Right lobe of liver (tissue), 6 donors: ENCODE data around the gene HTR4. TPM values are rescaled to one million over a fixed set of nuclear protein-coding genes. Genes with fewer than 3 reads are reported as not detected.

Experiments
- ATAC-seq, 4 donors: fragments of 200-7000 bp; cut with Tn5 transposase; one replicate each; pipeline ENCODE4 v1.9.1; 2020; ENCODE audit warnings: mild to moderate bottlenecking in 4 of 4, moderate library complexity in 4 of 4
- DNase-seq, 3 donors: peaks; one replicate each; pipeline ENCODE4 v3.0.0-alpha.2; 2020
- H3K27ac ChIP-seq, 3 donors: fragments of 200-600 bp; one replicate each; pipeline ENCODE4 v1.8.0; 2022
- H3K27me3 ChIP-seq, 2 donors: fragments of 200-600 bp; one replicate each; pipeline ENCODE4 v1.8.0; 2022
- H3K36me3 ChIP-seq, 4 donors: fragments of 200-600 bp; sonication (generic) in 1 of 4; one replicate each; pipeline versions ENCODE4 v1.5.1 to v1.8.0; 2017 to 2022; ENCODE audit warnings: control low read depth in 1 of 4
- H3K4me1 ChIP-seq, 4 donors: fragments of 200-600 bp; sonication (generic) in 1 of 4; one replicate each; pipeline versions ENCODE4 v1.5.1 to v1.8.0; 2017 to 2022; ENCODE audit warnings: control low read depth in 1 of 4
- H3K4me3 ChIP-seq, 3 donors: fragments of 200-600 bp; one replicate each; pipeline ENCODE4 v1.8.0; 2022
- H3K9me3 ChIP-seq, 4 donors: fragments of 200-600 bp; sonication (generic) in 1 of 4; one replicate each; pipeline versions ENCODE4 v1.5.1 to v1.8.0; 2017 to 2022; ENCODE audit warnings: control low read depth in 1 of 4
- POLR2A ChIP-seq: fragments of 450-650 bp; IDR thresholded peaks from one replicate; pipeline ENCODE4 v1.6.1; 2017; ENCODE audit warnings: antibody characterized with exemption, mild to moderate bottlenecking
- WGBS: methylation state at CpG from one replicate; pipeline ENCODE4 v1.1.6; 2018; ENCODE audit warnings: low coverage, low lambda C conversion rate; ENCODE audit not compliant: insufficient coverage; ENCODE audit errors: missing lambda C conversion rate; 5-methylcytosine and 5-hydroxymethylcytosine counted together
- intact Hi-C, 2 donors: fragments of 100-400 bp; cut with DNase I; formaldehyde crosslinking; loops; one replicate each; pipeline versions ENCODE4 v1.11.2 to v1.14.1; 2022
- total RNA-seq, 6 experiments: library from RNA; depleted of rRNA in 2 of 6; stranded (reverse); fragments of >200 nt in 2 of 6; fragmentation: NEBNext Ultra II Directional in 3 of 6; extraction: Animal tissue kit (Norgen Biotek cat#: 25700) in 3 of 6; gene quantifications; one replicate each; pipeline versions ENCODE4 v1.1.0 to v1.2.4, GENCODE V29; 2016 to 2023
- TF ChIP-seq, protein P1 (sequence below), 4 donors: fragments of 200-600 bp in 3 of 4; fragments of 450-650 bp in 1 of 4; IDR thresholded peaks; one replicate each; pipeline versions ENCODE4 v1.5.1 to v1.8.0; 2016 to 2022; ENCODE audit warnings: antibody characterized with exemption in 4 of 4, mild to moderate bottlenecking in 2 of 4
- donor health status: DM: no; HTN: yes; CAD: no.
- donor health status: DM: no; HTN: no; CAD: no.
- donor health status: DM: no; HTN: no; CAD: no.
- donor health status: DM: no; HTN: yes; CAD: no.
- donor health status: DM: no; HTN: yes; CAD: no.

Gene HTR4
- total RNA-seq, 6 experiments from 2014 or later, result 0.12 to 0.23 (median 0.13) TPM; not detected in 3

DNA sequence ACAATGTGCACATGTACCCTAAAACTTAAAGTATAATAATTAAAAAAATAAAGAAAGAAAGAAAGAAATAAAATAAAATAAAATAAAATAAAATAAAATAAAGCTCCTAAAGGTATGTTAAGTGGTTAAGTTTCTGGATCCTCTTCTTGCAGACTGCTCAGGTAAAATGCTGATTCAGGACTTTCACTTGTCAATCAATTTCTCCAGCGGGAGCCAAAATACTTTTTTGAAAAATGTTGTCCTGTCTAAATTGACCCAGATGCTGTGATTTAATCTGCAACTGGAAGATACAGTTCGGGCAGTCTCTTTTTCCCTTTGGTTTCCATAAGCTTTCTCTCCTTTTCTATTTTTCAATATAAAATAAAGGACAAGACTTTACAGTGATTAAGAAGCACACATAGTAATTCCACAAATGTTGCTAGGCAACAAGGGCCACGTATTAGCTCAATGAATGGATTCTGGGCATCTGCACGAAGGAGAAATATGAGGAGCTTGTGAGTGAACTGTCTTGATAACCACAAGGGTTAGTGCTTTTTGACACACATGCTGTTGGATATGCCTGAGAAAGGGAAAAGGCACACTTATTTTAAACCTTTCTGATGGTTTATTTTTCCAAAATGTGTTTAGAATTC lies 38.6 kb downstream of the HTR4 start:
- WGBS, result 51% methylated on average over 4 of the region's 4 CpGs
- Histone ChIP-seq H3K27ac (no peak overlapping the region), H3K4me3 (no peak overlapping the region), H3K9me3 (no peaks in the 10 kb centered on the region), H3K4me1 (no peaks in the 10 kb centered on the region), H3K36me3 (no peaks in the 10 kb centered on the region), H3K27me3 (no peaks in the 10 kb centered on the region)
- intact Hi-C loops, result no loop called here
- no peak for DNase-seq
- TF ChIP-seq, protein P1, sequence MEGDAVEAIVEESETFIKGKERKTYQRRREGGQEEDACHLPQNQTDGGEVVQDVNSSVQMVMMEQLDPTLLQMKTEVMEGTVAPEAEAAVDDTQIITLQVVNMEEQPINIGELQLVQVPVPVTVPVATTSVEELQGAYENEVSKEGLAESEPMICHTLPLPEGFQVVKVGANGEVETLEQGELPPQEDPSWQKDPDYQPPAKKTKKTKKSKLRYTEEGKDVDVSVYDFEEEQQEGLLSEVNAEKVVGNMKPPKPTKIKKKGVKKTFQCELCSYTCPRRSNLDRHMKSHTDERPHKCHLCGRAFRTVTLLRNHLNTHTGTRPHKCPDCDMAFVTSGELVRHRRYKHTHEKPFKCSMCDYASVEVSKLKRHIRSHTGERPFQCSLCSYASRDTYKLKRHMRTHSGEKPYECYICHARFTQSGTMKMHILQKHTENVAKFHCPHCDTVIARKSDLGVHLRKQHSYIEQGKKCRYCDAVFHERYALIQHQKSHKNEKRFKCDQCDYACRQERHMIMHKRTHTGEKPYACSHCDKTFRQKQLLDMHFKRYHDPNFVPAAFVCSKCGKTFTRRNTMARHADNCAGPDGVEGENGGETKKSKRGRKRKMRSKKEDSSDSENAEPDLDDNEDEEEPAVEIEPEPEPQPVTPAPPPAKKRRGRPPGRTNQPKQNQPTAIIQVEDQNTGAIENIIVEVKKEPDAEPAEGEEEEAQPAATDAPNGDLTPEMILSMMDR (IDR thresholded peaks at IDR 0.05), result no peak
- TF ChIP-seq POLR2A, result no peak
- no peak for ATAC-seq

DNA sequence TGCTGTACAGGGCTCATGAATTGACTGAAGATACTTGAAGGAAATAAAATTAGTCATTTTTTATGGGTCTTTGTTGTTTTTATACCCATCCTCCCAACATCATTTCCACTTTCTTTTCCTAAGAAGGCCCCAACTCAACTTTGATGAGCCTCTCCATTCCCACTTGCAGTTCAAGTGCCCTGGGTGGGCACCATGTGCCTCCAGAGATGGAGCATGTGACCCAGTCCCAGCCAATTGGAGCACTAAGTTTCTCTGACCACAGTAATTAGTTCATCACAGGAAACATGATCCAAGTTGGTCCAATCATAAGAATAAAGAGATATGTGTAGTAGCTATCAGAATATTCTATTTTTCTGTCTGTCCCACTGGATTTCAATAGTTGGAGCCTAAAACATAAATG lies 46.9 kb downstream of the HTR4 start:
- intact Hi-C loops, result no loop called here
- no peak for ATAC-seq

DNA sequence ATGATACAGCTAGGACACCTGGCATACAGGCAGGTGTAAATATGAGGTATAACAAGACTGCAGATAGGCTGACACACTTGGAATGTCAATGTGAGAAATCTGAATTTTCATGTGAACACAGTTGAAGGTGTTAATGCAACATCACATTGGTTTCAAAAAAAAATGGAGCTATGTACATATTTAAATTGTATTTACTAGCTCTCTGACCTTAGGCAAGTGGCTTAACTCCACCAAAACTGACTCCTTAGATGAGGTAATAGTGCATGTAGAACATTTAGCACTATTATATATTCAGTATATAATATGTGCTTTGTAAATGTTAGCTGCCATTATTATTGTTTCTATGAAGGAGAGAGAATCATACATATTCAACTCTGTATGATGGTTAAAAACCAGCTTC lies 48.0 kb downstream of the HTR4 start:
- Histone ChIP-seq H3K4me1 (no peaks in the 10 kb centered on the region), H3K27ac (no peak overlapping the region), H3K9me3 (no peaks in the 10 kb centered on the region), H3K4me3 (no peak overlapping the region), H3K36me3 (no peaks in the 10 kb centered on the region), H3K27me3 (no peaks in the 10 kb centered on the region)
- intact Hi-C loops, result no loop called here
- ATAC-seq (no peak), DNase-seq (no peak)
- TF ChIP-seq POLR2A, result no peak
- TF ChIP-seq, protein P1 (IDR thresholded peaks at IDR 0.05), result no peak

More for the DNA sequence above, 46.9 kb downstream of the HTR4 start:
- Histone ChIP-seq H3K9me3 (no peaks in the 10 kb centered on the region), H3K4me1 (no peaks in the 10 kb centered on the region), H3K36me3 (no peaks in the 10 kb centered on the region), H3K27me3 (no peaks in the 10 kb centered on the region), H3K27ac (no peak overlapping the region), H3K4me3 (no peak overlapping the region)
- TF ChIP-seq, protein P1 (IDR thresholded peaks at IDR 0.05), result no peak
- TF ChIP-seq POLR2A, result no peak
- DNase-seq, result no peak

DNA sequence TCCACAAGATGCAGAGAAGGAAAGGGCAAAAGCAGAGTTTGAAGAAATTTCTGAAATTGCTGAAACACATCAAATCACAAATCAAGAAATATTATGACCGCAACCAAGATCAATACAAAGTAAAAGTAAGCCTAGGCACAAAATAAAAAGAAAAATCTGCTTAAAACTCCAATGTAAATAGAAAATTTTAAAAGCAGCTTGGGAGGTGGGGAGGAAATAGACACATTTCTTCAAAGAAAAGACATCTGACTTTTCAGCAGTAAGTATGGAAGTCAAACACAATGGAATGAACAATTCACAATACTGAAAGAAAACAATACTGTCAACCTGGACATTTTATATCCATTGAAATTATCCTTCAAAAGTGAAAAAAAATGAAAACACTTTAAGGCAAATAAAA lies 55.1 kb downstream of the HTR4 start:
- no peaks in the 10 kb centered on the region for H3K9me3 ChIP-seq
- 100% methylated on average over 1 of the region's 1 CpG for WGBS
- DNase-seq (no peak), ATAC-seq (no peak)
- no peaks in the 10 kb centered on the region for H3K4me1 ChIP-seq
- H3K36me3 ChIP-seq, result no peaks in the 10 kb centered on the region
- H3K27me3 ChIP-seq, result no peaks in the 10 kb centered on the region
- intact Hi-C loops, result no loop called here
- no peak overlapping the region for H3K27ac ChIP-seq
- TF ChIP-seq, protein P1 (IDR thresholded peaks at IDR 0.05), result no peak
- no peak for TF ChIP-seq POLR2A
- H3K4me3 ChIP-seq, result no peak overlapping the region

DNA sequence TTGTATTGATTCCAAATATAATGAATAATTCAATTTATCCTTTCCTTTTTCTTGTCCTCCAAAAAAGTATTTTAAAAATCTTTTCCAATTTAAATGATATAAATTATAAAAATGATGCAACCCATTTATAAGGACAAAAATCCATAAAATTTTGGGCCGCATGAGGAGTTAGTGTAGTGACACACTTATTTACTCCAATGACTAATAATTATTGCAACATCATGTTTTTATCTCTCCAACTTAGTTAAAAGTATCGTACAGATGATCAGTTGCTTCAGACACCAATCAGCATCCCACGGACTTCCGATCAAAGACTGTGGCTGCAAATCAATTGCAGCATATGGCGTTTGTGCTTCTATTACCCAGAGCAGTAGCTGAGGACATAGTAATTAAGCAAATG lies 58.6 kb downstream of the HTR4 start:
- no peaks in the 10 kb centered on the region for H3K27me3 ChIP-seq
- intact Hi-C loops, result no loop called here
- ATAC-seq (no peak), DNase-seq (no peak)
- H3K4me3 ChIP-seq, result no peak overlapping the region
- H3K27ac ChIP-seq, result no peak overlapping the region
- no peak for TF ChIP-seq POLR2A
- TF ChIP-seq, protein P1 (IDR thresholded peaks at IDR 0.05), result no peak
- 84% methylated on average over 5 of the region's 5 CpGs for WGBS
- no peaks in the 10 kb centered on the region for H3K9me3 ChIP-seq
- no peaks in the 10 kb centered on the region for H3K4me1 ChIP-seq
- no peaks in the 10 kb centered on the region for H3K36me3 ChIP-seq
